ENCODE measurements around the gene HHIPL1. TPM values are rescaled to one million over a fixed set of nuclear protein-coding genes. Genes with fewer than 3 reads are reported as not detected.

HHIPL1 gene
- total RNA-seq, 1 experiment from 2014 or later: 2.5 TPM

- no peak for DNase-seq (ENCODE audit: low read depth)
These were observed 30.5 kb downstream of the HHIPL1 start for GRCh38 chr14:99675382-99675835.

GRCh38 chr14:99675951-99676350 is 31.0 kb downstream of the HHIPL1 start:
- DNase-seq (ENCODE audit: low read depth): no peak

GRCh38 chr14:99676657-99677056 is 31.7 kb downstream of the HHIPL1 start:
- DNase-seq (ENCODE audit: low read depth): peak; percentile 71

GRCh38 chr14:99677231-99678140 is 32.6 kb downstream of the HHIPL1 start:
- DNase-seq (ENCODE audit: low read depth): peak; percentile 68

- DNase-seq (ENCODE audit: low read depth): no peak
These were observed 33.3 kb downstream of the HHIPL1 start for GRCh38 chr14:99678198-99678597.

- DNase-seq (ENCODE audit: low read depth): no peak
These were observed 34.2 kb downstream of the HHIPL1 start for GRCh38 chr14:99679111-99679510.

- DNase-seq (ENCODE audit: low read depth): no peak
These were observed 34.6 kb downstream of the HHIPL1 start for GRCh38 chr14:99679543-99679942.

GRCh38 chr14:99679996-99680395 is 35.1 kb downstream of the HHIPL1 start:
- DNase-seq (ENCODE audit: low read depth): no peak

- no peak for DNase-seq (ENCODE audit: low read depth)
These were observed 36.3 kb downstream of the HHIPL1 start for GRCh38 chr14:99681101-99681831.

GRCh38 chr14:99681832-99682148 is 36.9 kb downstream of the HHIPL1 start:
- DNase-seq (ENCODE audit: low read depth): no peak

GRCh38 chr14:99682809-99683618 is 38.1 kb downstream of the HHIPL1 start:
- DNase-seq (ENCODE audit: low read depth): peak; percentile 89

- peak; percentile 100 for DNase-seq (ENCODE audit: low read depth)
These were observed 38.9 kb downstream of the HHIPL1 start, which contains the start of gene CYP46A1 for GRCh38 chr14:99683619-99684409. TSS of gene CYP46A1 (plus strand) at chr14:99684298. CDS start at chr14:99684418, 120 bp downstream.

GRCh38 chr14:99684410-99684934 is 39.5 kb downstream of the HHIPL1 start:
- peak; percentile 35 for DNase-seq (ENCODE audit: low read depth)

- DNase-seq (ENCODE audit: low read depth): peak; percentile 2
These were observed 40.2 kb downstream of the HHIPL1 start for GRCh38 chr14:99685151-99685591.

GRCh38 chr14:99685596-99685995 is 40.7 kb downstream of the HHIPL1 start:
- DNase-seq (ENCODE audit: low read depth): no peak

GRCh38 chr14:99686557-99687283 is 41.8 kb downstream of the HHIPL1 start:
- no peak for DNase-seq (ENCODE audit: low read depth)

- peak; percentile 1 for DNase-seq (ENCODE audit: low read depth)
These were observed 42.6 kb downstream of the HHIPL1 start for GRCh38 chr14:99687284-99688209.

GRCh38 chr14:99688210-99688581 is 43.3 kb downstream of the HHIPL1 start:
- no peak for DNase-seq (ENCODE audit: low read depth)

- no peak for DNase-seq (ENCODE audit: low read depth)
These were observed 43.7 kb downstream of the HHIPL1 start for GRCh38 chr14:99688629-99689028.

Data from Daoy (cell line).